H1 (cell line): ENCODE measurements around the gene TLR2. TPM values are rescaled to one million over a fixed set of nuclear protein-coding genes. Genes with fewer than 3 reads are reported as not detected.

ENCODE experiments used
- EP300 ChIP-seq, 2 experiments: IDR thresholded peaks; 1 replicate in 1 of 2; 2 replicates in 1 of 2; pipeline ENCODE4 v1.6.1; 2011 to 2012; ENCODE audit warnings: low read depth in 2 of 2, low read length in 2 of 2, mild to moderate bottlenecking in 2 of 2, borderline replicate concordance in 1 of 2, inconsistent platforms in 1 of 2, moderate library complexity in 1 of 2
- polyA plus RNA-seq, 7 experiments: library from polyadenylated mRNA; depleted of rRNA in 3 of 7; stranded (reverse) in 5 of 7; unstranded in 2 of 7; fragments of >200 nt in 5 of 7; fragments of 200-250 nt in 2 of 7; gene quantifications; 1 replicate in 5 of 7; 2 replicates in 1 of 7; 4 replicates in 1 of 7; pipeline versions ENCODE4 v1.2.1 to v1.2.3, GENCODE V29; 2011 to 2013; ENCODE audit warnings: missing spikeins in 2 of 7, mixed read lengths in 2 of 7
- total RNA-seq: library from RNA; stranded (reverse); fragmentation: NEBNext Ultra II Directional; extraction: Animal tissue kit (Norgen Biotek cat#: 25700); gene quantifications from 2 replicates; pipeline ENCODE4 v1.2.1, GENCODE V29; 2021
- TF ChIP-seq, protein P1 (sequence below): IDR thresholded peaks from 2 replicates; pipeline ENCODE4 v1.6.1; 2011; ENCODE audit warnings: low read length, improper control_type of control experiment

The TLR2 gene
- total and polyA plus RNA-seq, 2 of the 8 experiments (the other 6 are each of a cell fraction or from before 2014, with no cell fraction given): 1.3 TPM

DNA sequence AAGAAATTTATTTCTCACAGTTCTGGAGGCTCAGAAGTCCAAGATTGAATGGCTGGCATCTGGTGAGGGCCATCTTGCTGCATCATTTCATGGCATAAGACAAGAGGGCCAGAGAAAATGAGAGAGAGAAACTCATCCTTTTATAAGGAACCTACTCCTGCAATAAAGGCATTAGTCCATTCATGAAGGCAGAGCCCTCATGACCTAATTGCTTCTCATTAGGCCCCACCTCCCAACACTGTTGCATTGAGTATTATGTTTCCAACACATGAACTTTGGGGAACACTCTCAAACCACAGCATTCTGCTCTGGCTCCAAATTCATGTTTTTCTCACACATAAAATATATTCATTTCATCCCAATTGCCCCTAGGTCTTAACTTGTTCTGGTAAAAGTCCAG lies 61.6 kb downstream of the TLR2 start (continued):
- TF ChIP-seq, protein P1, sequence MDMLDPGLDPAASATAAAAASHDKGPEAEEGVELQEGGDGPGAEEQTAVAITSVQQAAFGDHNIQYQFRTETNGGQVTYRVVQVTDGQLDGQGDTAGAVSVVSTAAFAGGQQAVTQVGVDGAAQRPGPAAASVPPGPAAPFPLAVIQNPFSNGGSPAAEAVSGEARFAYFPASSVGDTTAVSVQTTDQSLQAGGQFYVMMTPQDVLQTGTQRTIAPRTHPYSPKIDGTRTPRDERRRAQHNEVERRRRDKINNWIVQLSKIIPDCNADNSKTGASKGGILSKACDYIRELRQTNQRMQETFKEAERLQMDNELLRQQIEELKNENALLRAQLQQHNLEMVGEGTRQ: no peak
- no peak for TF ChIP-seq EP300 (IDR thresholded peaks at IDR 0.05; ENCODE audit: borderline replicate concordance in 1 of 2, low read depth in 2 of 2, low read length in 2 of 2)
- TF ChIP-seq, all 59 proteins: peak for 0
